GM12878 (cell line): ENCODE measurements around the gene BRD1. TPM values are rescaled to one million over a fixed set of nuclear protein-coding genes. Genes with fewer than 3 reads are reported as not detected.

Experiments
- ATAC-seq: fragments of 200-7000 bp; cut with Tn5 transposase; 3 replicates; pipeline ENCODE4 v1.9.1; 2020; ENCODE audit warnings: mild to moderate bottlenecking, moderate library complexity
- BruUV-seq: library from RNA; stranded (reverse); fragments of 400-500 nt; replicated peaks from 2 replicates; lab custom pipeline; 2021; lab: Mats Ljungman, UMichigan
- CTCF ChIA-PET: fragments of 300-600 bp; sonication (Branson Sonifier 250); formaldehyde crosslinking; extraction: SDS; loops from one replicate; lab custom pipeline; 2021; ENCODE audit warnings: inconsistent platforms; lab: Yijun Ruan, JAX
- POLR2A ChIA-PET: fragments of 350-600 bp; formaldehyde crosslinking; extraction: SDS; loops from one replicate; lab custom pipeline; 2021; ENCODE audit warnings: inconsistent platforms; lab: Charles Lee
- RAD21 ChIA-PET: fragments of 300-600 bp; sonication (Branson Sonifier 250); formaldehyde crosslinking; loops from one replicate; lab custom pipeline; 2023; ENCODE audit warnings: antibody characterized with exemption; ENCODE audit not compliant: unreplicated experiment; lab: Charles Lee
- SMC1A ChIA-PET: fragments of 300-600 bp; sonication (Branson Sonifier 250); formaldehyde crosslinking; loops from one replicate; lab custom pipeline; 2023; ENCODE audit not compliant: unreplicated experiment, uncharacterized antibody; lab: Charles Lee
- DNase-seq: peaks from one replicate; pipeline ENCODE4 v3.0.0-alpha.2; 2011; ENCODE audit warnings: low read depth, low spot score
- FAIRE-seq: peaks from 3 replicates; lab custom pipeline; 2011; peaks lifted over from hg19 to GRCh38; lab: Jason Lieb, UNC
- H2AFZ ChIP-seq: 2 replicates; pipeline ENCODE4 v1.6.0; 2011; ENCODE audit warnings: low read depth, low read length, control low read depth; ENCODE audit not compliant: control insufficient read depth
- H3K27ac ChIP-seq: 2 replicates; pipeline ENCODE4 v1.5.1; 2011; ENCODE audit warnings: control low read depth; ENCODE audit not compliant: control insufficient read depth, insufficient read depth
- H3K27me3 ChIP-seq, 2 experiments: replicated peaks in 1 of 2; 2 replicates each; pipeline versions ENCODE4 v1.6.0 to v1.6.1; 2011; ENCODE audit warnings: low read length in 1 of 2; ENCODE audit not compliant: control insufficient read depth in 2 of 2, insufficient read depth in 2 of 2
- H3K36me3 ChIP-seq, 2 experiments: 2 replicates each; pipeline ENCODE4 v1.5.1; 2011; ENCODE audit warnings: low read length in 1 of 2; ENCODE audit not compliant: control insufficient read depth in 2 of 2, insufficient read depth in 2 of 2
- H3K4me1 ChIP-seq: 2 replicates; pipeline ENCODE4 v1.6.1; 2011; ENCODE audit warnings: mild to moderate bottlenecking, low read length, moderate library complexity, mixed read lengths; ENCODE audit not compliant: control insufficient read depth, insufficient read depth
- H3K4me2 ChIP-seq: 2 replicates; pipeline ENCODE4 v1.6.0; 2011; ENCODE audit warnings: control low read depth; ENCODE audit not compliant: control insufficient read depth, insufficient read depth
- H3K4me3 ChIP-seq: fragments of 200-600 bp; sonication (generic); 2 replicates; pipeline ENCODE4 v1.5.1; 2016
- H3K79me2 ChIP-seq: 2 replicates; pipeline ENCODE4 v1.6.0; 2011; ENCODE audit warnings: low read length; ENCODE audit not compliant: control insufficient read depth, insufficient read depth
- H3K9ac ChIP-seq: 2 replicates; pipeline ENCODE4 v1.8.0; 2011; ENCODE audit warnings: low read length, control low read depth, mixed read lengths; ENCODE audit not compliant: control insufficient read depth, insufficient read depth
- H3K9me3 ChIP-seq: replicated peaks from 3 replicates; pipeline ENCODE4 v1.5.1; 2011; ENCODE audit warnings: mild to moderate bottlenecking, low read length; ENCODE audit not compliant: control insufficient read depth, insufficient read depth
- H4K20me1 ChIP-seq: 2 replicates; pipeline ENCODE4 v1.6.0; 2011; ENCODE audit not compliant: control insufficient read depth, insufficient read depth
- BHLHE40 ChIP-seq, 2 experiments: fragments of 450-650 bp in 1 of 2; IDR thresholded peaks; 2 replicates each; pipeline ENCODE4 v1.6.1; 2011 to 2017; ENCODE audit warnings: low read depth in 2 of 2, borderline replicate concordance in 1 of 2, improper control_type of control experiment in 1 of 2, low read length in 1 of 2, mild to moderate bottlenecking in 1 of 2
- E2F8 ChIP-seq: fragments of 450-650 bp; IDR thresholded peaks from 2 replicates; pipeline ENCODE4 v1.6.1; 2018; ENCODE audit warnings: mild to moderate bottlenecking, low read depth, moderate library complexity; ENCODE audit not compliant: partially characterized antibody
- FOXK2 ChIP-seq: fragments of 450-650 bp; IDR thresholded peaks from 2 replicates; pipeline ENCODE4 v1.6.1; 2017; ENCODE audit warnings: mild to moderate bottlenecking, moderate library complexity
- JUNB ChIP-seq: IDR thresholded peaks from 2 replicates; pipeline ENCODE4 v1.6.1; 2016; ENCODE audit warnings: antibody characterized with exemption, mild to moderate bottlenecking
- JUND ChIP-seq: IDR thresholded peaks from 2 replicates; pipeline ENCODE4 v1.6.1; 2012; ENCODE audit warnings: low read depth, mild to moderate bottlenecking, low read length, improper control_type of control experiment, moderate library complexity
- MXI1 ChIP-seq: fragments of 150-350 bp; IDR thresholded peaks from 2 replicates; pipeline ENCODE4 v1.6.1; 2011; ENCODE audit warnings: low read depth, mild to moderate bottlenecking, inconsistent platforms, low read length, improper control_type of control experiment
- POLR2AphosphoS5 ChIP-seq: IDR thresholded peaks from 2 replicates; pipeline ENCODE4 v1.6.1; 2011; ENCODE audit warnings: mild to moderate bottlenecking, low read length, inconsistent platforms
- WGBS: methylation state at CpG from one replicate; pipeline ENCODE4 v1.1.6; 2016; ENCODE audit warnings: low lambda C conversion rate; ENCODE audit not compliant: insufficient replicate concordance, insufficient coverage; ENCODE audit errors: missing lambda C conversion rate; 5-methylcytosine and 5-hydroxymethylcytosine counted together
- in situ Hi-C: fragments of 300-500 bp; cut with MboI; formaldehyde crosslinking; loops from 9 replicates; pipeline ENCODE4 v1.14.3; 2018; ENCODE audit warnings: mixed read lengths
- intact Hi-C: fragments of 100-400 bp; cut with micrococcal nuclease; formaldehyde crosslinking; loops from one replicate; pipeline ENCODE4 v1.14.2; 2022; ENCODE audit not compliant: unreplicated experiment
- polyA plus RNA-seq, 11 experiments: library from polyadenylated mRNA; depleted of rRNA in 4 of 11; unstranded in 6 of 11; stranded (reverse) in 5 of 11; fragments of >200 nt; fragmentation: Nextera tagmentation in 4 of 11; fragmentation: Illumina TruSeq in 1 of 11; extraction: Ambion mirVana in 4 of 11; extraction: Trizol in 1 of 11; gene quantifications; 1 replicate in 1 of 11; 2 replicates in 10 of 11; pipeline versions ENCODE4 v1.2.1 to v1.2.3, GENCODE V29; 2011 to 2016; ENCODE audit warnings: inconsistent platforms in 2 of 11, missing spikeins in 2 of 11, low read depth in 1 of 11
- total RNA-seq, 4 experiments: library from RNA; depleted of rRNA in 3 of 4; stranded (reverse); fragments of >200 nt in 3 of 4; fragmentation: Illumina TruSeq in 1 of 4; extraction: Trizol in 1 of 4; gene quantifications; 2 replicates each; pipeline versions ENCODE4 v1.2.1 to v1.2.3, GENCODE V29; 2013 to 2021

BRD1 gene
- total and polyA plus RNA-seq, 10 of the 15 experiments (the other 5 are each of a cell fraction or from before 2014, with no cell fraction given): 0.90 to 26.4 (median 7.1) TPM

GRCh38 chr22:49725516-49725915 is 102.2 kb downstream of the BRD1 start:
- Histone ChIP-seq H3K4me3 (no peak overlapping the region), H3K4me2 (no peak overlapping the region), H3K79me2 (no peaks in the 10 kb centered on the region), H3K36me3 (no peaks in the 10 kb centered on the region), H3K4me1 (no peaks in the 10 kb centered on the region; the same call in 1 of the 2 replicates), H3K9me3 (no peaks in the 10 kb centered on the region), H4K20me1 (no peaks in the 10 kb centered on the region), H3K9ac (no peak overlapping the region), H2AFZ (no peak overlapping the region), H3K27me3 (peaks cover 0 to 5% of the 10 kb centered on the region in 2 experiments; a peak in 3 of 4 replicates), H3K27ac (no peak overlapping the region)
- ChIA-PET CTCF (interaction anchor here (1.0 kb wide), 1 partner anchor 56 kb away, joined by 3 read pairs; no protein-coding TSS in a partner anchor), SMC1A (no interaction called here), POLR2A (no interaction called here), RAD21 (no interaction called here)
- intact Hi-C loops (no loop called here), in situ Hi-C loops (no loop called here)
- no peak for TF ChIP-seq JUNB
- no peak for TF ChIP-seq FOXK2
- no peak for TF ChIP-seq MXI1
- no peak for TF ChIP-seq BHLHE40 (IDR thresholded peaks at IDR 0.05; ENCODE audit: borderline replicate concordance in 1 of 2, low read depth in 2 of 2, low read length in 1 of 2)
- TF ChIP-seq POLR2AphosphoS5: no peak
- no peak for TF ChIP-seq E2F8
- no peak for TF ChIP-seq JUND
- no peak for DNase-seq
- no TSS peak for BruUV-seq
- no peak for FAIRE-seq
- ATAC-seq: no peak
- 65% methylated on average over 19 of the region's 19 CpGs for WGBS
